Measurements from ENCODE around the gene TMEM151A. TPM values are rescaled to one million over a fixed set of nuclear protein-coding genes. Genes with fewer than 3 reads are reported as not detected.
"Not testable (repeated sequence)": the region's sequence is repeated elsewhere in the genome, so short reads cannot be mapped to it uniquely, and the experiment has no call there.

TMEM151A gene
- total RNA-seq, 1 experiment from 2014 or later = 1.5 TPM

GRCh38 chr11:66251809-66252208 lies 39.9 kb upstream of the TMEM151A start:
- POLR2A ChIA-PET (ENCODE audit: low non-redundant PET) = no interaction called here

GRCh38 chr11:66253081-66253480 lies 38.6 kb upstream of the TMEM151A start:
- intact Hi-C loops (cut with micrococcal nuclease; ENCODE audit: unreplicated experiment); CTCF ChIA-PET; H3K27me3 ChIP-seq (replicated peaks; ENCODE audit: insufficient read depth, low read depth, low read length, poor library complexity); H3K4me3 ChIP-seq (ENCODE audit: low read depth, low read length, poor library complexity, severe bottlenecking); H3K36me3 ChIP-seq (ENCODE audit: insufficient read depth, low read length, poor library complexity, severe bottlenecking); BruUV-seq (replicated peaks); H3K27ac ChIP-seq (ENCODE audit: low read depth, low read length, poor library complexity, severe bottlenecking); DNase-seq (ENCODE audit: low spot score); H3K4me1 ChIP-seq (ENCODE audit: insufficient read depth, low read length, poor library complexity, severe bottlenecking); H3K9me3 ChIP-seq (ENCODE audit: low read depth, low read length, poor library complexity, severe bottlenecking): not testable (repeated sequence)
- POLR2A ChIA-PET (ENCODE audit: low non-redundant PET) = interaction anchor here (0.6 kb wide), 1 partner anchor 40 kb away, joined by 17 read pairs; no protein-coding TSS in a partner anchor

More at GRCh38 chr11:66251809-66252208, 39.9 kb upstream of the TMEM151A start:
- H3K4me3 ChIP-seq (ENCODE audit: low read depth, low read length, poor library complexity, severe bottlenecking) = no peak overlapping the region
- TF ChIP-seq EZH2 (IDR thresholded peaks at IDR 0.05; ENCODE audit: borderline replicate concordance, low read depth, low read length, poor library complexity, severe bottlenecking) (no peak), CTCF (conservative IDR thresholded peaks at IDR 0.05; ENCODE audit: low read depth, low read length) (no peak)
- intact Hi-C loops (cut with micrococcal nuclease; ENCODE audit: unreplicated experiment) = no loop called here
- no peak for DNase-seq (ENCODE audit: low spot score)
- no peaks in the 10 kb centered on the region for H3K27me3 ChIP-seq (replicated peaks; ENCODE audit: insufficient read depth, low read depth, low read length, poor library complexity)
- H3K36me3 ChIP-seq (ENCODE audit: insufficient read depth, low read length, poor library complexity, severe bottlenecking) = peaks cover 3% of the 10 kb centered on the region
- CTCF ChIA-PET = no interaction called here
- H3K27ac ChIP-seq (ENCODE audit: low read depth, low read length, poor library complexity, severe bottlenecking) = no peak overlapping the region
- no TSS peak for BruUV-seq (replicated peaks)
- H3K9me3 ChIP-seq (ENCODE audit: low read depth, low read length, poor library complexity, severe bottlenecking) = no peaks in the 10 kb centered on the region
- peaks cover 3% of the 10 kb centered on the region for H3K4me1 ChIP-seq (ENCODE audit: insufficient read depth, low read length, poor library complexity, severe bottlenecking)

DNA sequence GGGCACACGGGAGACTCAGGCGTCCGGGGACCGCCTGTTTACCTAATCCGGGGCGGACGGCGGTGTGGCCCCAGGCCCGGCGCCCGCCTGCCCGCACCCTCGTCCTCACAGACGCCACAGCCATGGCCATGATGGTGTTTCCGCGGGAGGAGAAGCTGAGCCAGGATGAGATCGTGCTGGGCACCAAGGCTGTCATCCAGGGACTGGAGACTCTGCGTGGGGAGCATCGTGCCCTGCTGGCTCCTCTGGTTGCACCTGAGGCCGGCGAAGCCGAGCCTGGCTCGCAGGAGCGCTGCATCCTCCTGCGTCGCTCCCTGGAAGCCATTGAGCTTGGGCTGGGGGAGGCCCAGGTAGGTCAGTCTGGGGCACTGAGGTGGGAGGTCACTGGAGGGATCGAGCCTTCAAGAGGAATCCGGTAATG lies 33.2 kb upstream of the TMEM151A start:
- Histone ChIP-seq H3K9me3 (ENCODE audit: low read depth, low read length, poor library complexity, severe bottlenecking) (no peaks in the 10 kb centered on the region), H3K27ac (ENCODE audit: low read depth, low read length, poor library complexity, severe bottlenecking) (peak overlapping the region; percentile 73), H3K36me3 (ENCODE audit: insufficient read depth, low read length, poor library complexity, severe bottlenecking) (peaks cover 44% of the 10 kb centered on the region), H3K4me1 (ENCODE audit: insufficient read depth, low read length, poor library complexity, severe bottlenecking) (peaks cover 12% of the 10 kb centered on the region), H3K27me3 (replicated peaks; ENCODE audit: insufficient read depth, low read depth, low read length, poor library complexity) (no peaks in the 10 kb centered on the region), H3K4me3 (ENCODE audit: low read depth, low read length, poor library complexity, severe bottlenecking) (peak overlapping the region; percentile 99)
- intact Hi-C loops (cut with micrococcal nuclease; ENCODE audit: unreplicated experiment) = loop anchor here (1.0 kb wide), 1 partner anchor 36 kb away; no protein-coding TSS in a partner anchor
- CTCF ChIA-PET = interaction anchor here (0.8 kb wide), 1 partner anchor 8 kb away, joined by 4 read pairs; no protein-coding TSS in a partner anchor
- POLR2A ChIA-PET (ENCODE audit: low non-redundant PET) = no interaction called here
- no peak for DNase-seq (ENCODE audit: low spot score)
- TF ChIP-seq CTCF (conservative IDR thresholded peaks at IDR 0.05; ENCODE audit: low read depth, low read length) (peak; percentile 44), EZH2 (IDR thresholded peaks at IDR 0.05; ENCODE audit: borderline replicate concordance, low read depth, low read length, poor library complexity, severe bottlenecking) (no peak)
- BruUV-seq (replicated peaks) = no TSS peak

GRCh38 chr11:66259225-66259624 lies 32.5 kb upstream of the TMEM151A start:
- H3K4me3 ChIP-seq (ENCODE audit: low read depth, low read length, poor library complexity, severe bottlenecking) = peak overlapping the region; percentile 99
- POLR2A ChIA-PET (ENCODE audit: low non-redundant PET) = no interaction called here

More at GRCh38 chr11:66259225-66259624, 32.5 kb upstream of the TMEM151A start:
- intact Hi-C loops (cut with micrococcal nuclease; ENCODE audit: unreplicated experiment) = no loop called here
- no peak for DNase-seq (ENCODE audit: low spot score)
- CTCF ChIA-PET = interaction anchor here (1.0 kb wide), 1 partner anchor 21 kb away, joined by 3 read pairs; no protein-coding TSS in a partner anchor
- TSS peak; percentile 40 for BruUV-seq (replicated peaks)
- no peak overlapping the region for H3K27ac ChIP-seq (ENCODE audit: low read depth, low read length, poor library complexity, severe bottlenecking)
- TF ChIP-seq CTCF (conservative IDR thresholded peaks at IDR 0.05; ENCODE audit: low read depth, low read length) = no peak
- no peak for TF ChIP-seq EZH2 (IDR thresholded peaks at IDR 0.05; ENCODE audit: borderline replicate concordance, low read depth, low read length, poor library complexity, severe bottlenecking)
- H3K27me3 ChIP-seq (replicated peaks; ENCODE audit: insufficient read depth, low read depth, low read length, poor library complexity) = no peaks in the 10 kb centered on the region
- H3K9me3 ChIP-seq (ENCODE audit: low read depth, low read length, poor library complexity, severe bottlenecking) = no peaks in the 10 kb centered on the region
- peaks cover 44% of the 10 kb centered on the region for H3K36me3 ChIP-seq (ENCODE audit: insufficient read depth, low read length, poor library complexity, severe bottlenecking)
- H3K4me1 ChIP-seq (ENCODE audit: insufficient read depth, low read length, poor library complexity, severe bottlenecking) = peaks cover 12% of the 10 kb centered on the region

All from A673 (cell line).